Epidermal melanocyte (primary cell): Measurements from ENCODE around the gene ATAD3B.
"Not testable (repeated sequence)": the region's sequence is repeated elsewhere in the genome, so short reads cannot be mapped to it uniquely, and the experiment has no call there.

Source experiments
- DNase-seq: peaks from one replicate; pipeline ENCODE4 v3.0.0; 2011; ENCODE audit warnings: low spot score; ENCODE audit not compliant: insufficient read length

ATAD3B gene

DNA sequence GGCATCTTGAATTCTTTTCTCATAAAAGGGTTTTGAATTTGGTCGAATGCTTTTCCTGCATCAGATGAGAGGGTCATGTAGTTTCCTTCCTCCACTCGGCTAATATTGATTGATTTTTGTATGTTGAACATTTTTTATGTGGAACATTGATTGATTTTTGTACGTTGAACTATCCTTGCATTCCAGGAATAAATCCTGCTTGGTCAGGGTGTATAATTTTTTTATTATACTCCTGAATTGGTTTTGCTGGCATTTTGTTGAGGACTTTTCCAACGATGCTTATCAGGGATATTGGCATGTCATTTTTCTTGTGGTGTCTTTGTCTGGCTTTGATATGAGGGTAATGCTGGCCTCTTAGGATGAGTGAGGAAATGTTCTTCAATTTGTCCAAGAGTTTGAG lies 60.4 kb downstream of the ATAD3B start:
- DNase-seq: no peak

DNA sequence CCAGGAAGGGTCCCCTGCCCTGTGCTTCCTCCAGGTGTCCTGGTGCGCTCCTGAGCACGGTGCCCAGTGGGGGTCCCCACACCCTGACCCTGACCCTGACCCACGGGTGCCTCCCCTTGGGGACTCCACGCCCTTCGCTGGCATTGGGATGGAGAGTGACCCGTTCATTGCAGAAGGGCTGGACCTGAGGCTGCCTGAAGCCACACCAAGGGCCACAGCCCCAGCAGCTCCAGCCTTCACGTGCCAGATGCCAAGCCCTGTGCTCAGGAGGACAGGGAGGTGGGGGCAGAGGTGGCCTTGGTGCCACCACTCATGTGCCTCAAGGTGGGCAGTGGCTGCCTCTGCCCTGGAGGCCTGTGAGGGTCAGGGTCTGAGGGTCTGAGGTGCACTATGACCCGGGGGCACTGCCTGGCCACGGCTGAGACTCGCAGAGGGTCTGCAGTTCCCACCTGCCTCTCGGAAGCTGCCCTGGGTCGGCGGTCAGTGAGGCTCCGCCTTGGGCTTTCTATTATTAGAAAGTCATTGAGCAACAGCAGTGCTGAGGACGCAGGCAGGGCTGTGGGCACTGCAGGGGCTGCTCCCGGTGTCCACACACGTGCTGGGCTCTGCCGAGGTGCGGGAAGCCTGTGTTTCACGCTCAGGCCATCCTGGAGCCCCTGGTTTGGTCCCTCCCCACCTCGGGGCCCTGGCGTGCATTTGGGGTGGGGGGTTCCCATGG lies 61.8 kb downstream of the ATAD3B start:
- DNase-seq: not testable (repeated sequence)

DNA sequence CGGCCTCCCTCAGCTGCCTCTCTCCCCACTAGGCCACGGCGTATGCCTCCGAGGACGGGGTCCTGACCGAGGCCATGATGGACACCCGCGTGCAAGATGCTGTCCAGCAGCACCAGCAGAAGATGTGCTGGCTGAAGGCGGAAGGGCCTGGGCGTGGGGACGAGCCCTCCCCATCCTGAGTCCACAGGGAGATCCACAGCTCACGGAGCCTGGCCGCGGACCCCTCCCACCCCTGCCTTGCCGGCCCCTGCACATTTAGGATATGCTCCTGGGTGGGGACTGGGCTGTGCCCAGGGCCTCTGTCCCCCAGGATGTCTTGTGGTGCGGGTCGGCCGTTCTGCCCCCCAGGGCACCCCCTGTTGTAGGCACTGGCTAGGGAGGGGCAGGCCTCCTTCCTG lies 62.3 kb downstream of the ATAD3B start:
- not testable (repeated sequence) for DNase-seq

DNA sequence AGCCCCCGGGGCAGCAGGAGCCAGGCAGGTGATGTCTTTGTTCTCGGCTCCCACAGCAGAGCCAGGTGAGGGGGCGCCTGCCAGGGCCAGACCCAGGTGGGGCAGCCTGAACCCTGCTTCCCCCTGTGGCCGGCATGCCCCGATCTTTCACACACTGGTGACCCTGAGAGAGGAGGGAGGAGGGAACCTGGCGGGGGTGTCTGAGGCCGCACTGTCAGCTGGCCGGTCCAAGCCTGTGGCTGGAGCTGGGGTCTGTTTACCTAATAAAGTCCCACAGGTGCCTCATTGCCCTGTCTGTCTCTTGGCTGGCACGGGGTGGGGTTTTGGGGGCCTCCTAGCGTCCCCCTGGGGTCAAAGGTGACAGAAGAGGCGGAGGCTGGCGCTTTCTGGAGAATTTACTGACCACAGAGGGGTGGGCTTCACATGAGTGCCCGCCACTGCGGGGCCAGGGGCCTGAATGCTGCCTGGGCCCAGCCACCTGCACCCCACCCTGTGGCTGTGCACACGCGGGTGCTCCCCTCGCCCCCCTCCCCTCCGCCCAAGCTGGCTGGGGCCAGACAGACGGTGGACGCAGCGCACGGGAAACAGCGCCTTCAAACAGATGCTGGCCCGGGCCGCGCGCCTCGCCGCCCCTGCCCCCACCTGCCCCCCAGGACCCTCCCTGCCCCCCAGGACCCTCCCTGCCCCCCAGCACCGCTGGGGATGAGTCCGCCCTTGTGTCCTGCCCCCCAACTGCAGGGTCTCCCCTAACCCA lies 63.0 kb downstream of the ATAD3B start:
- DNase-seq: no peak

DNA sequence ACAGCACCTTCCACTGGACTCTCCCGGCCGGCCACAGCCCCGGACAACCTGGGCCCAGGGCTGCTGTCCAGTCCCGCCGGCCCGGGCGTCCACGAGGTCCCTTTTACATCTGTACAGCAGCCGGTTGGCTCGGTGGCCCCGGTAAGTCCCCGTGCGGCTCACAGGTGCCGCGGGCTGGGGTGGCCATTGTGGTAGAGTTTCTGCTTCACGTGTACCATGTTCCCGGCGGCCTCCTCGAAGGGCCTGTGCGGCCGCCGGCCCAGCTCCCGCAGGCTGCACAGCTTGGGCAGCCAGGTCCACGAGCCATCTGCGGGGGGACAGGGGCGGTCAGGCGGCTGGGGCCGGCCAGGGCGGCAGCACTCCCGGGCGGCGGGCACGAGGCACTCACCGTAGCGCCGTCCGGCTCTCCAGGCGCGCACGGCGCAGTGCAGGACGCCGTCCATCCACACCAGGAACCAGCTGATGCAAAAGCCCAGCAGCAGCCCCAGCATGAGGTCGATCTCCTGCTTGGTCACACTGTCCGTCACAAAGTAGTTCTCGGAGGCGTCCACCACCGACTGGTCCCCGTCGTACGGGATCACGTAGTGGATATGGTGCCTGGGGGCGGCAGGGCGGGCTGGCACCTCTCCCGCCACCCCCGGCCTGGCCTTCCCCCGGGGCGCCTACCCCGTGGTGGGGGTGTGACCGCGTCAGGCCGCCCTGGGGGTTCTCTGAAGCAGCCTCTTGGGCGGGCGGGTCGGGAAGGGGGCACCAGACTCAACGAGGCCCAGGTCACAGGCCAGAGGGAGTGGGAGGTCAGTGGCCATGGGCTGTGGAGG lies 63.8 kb downstream of the ATAD3B start:
- DNase-seq: no peak

DNA sequence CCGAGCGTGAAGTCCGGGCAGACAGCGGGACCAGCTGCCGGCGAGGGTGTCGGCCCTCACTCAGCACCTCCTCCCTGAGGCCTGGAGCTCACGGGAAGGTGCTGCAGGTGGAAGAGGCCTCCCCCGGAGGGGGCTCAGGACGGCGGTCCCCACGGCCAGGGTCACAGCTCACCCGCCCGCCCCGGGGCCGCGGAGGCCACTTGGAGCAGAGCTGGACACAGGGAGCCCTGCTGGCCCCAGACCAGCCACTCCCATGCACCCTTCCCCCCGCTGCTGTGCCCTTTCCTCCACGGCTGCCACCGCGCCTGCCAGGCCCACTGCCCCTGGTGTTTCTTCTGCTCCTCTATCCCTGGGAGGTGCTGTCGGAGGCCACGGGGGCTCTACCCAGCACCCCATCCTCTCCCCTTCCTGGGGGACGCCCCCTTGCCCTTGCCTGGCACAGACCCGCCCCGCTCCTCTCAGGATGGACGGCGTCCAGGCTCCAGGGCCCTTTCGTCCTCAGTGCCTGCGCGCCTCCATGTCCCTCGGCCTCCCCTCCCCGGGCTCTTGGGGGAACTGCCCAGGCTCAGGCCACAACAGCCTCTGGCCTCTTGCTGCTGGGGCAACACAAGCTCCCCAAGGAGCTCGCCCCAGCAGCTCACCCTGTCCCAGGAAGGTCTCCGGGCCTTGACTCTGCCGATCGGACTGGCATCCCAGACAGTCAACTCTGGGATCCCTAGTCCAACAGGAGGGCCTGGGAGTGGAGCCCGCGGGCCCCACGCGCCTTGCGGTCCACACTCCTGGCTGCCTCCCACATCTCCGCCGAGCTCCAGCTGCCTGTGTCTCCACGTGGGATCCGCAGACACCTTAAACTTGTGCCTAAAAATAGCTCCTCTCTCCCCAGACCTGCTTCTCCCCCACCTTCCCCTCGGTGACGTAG lies 64.7 kb downstream of the ATAD3B start:
- no peak for DNase-seq

DNA sequence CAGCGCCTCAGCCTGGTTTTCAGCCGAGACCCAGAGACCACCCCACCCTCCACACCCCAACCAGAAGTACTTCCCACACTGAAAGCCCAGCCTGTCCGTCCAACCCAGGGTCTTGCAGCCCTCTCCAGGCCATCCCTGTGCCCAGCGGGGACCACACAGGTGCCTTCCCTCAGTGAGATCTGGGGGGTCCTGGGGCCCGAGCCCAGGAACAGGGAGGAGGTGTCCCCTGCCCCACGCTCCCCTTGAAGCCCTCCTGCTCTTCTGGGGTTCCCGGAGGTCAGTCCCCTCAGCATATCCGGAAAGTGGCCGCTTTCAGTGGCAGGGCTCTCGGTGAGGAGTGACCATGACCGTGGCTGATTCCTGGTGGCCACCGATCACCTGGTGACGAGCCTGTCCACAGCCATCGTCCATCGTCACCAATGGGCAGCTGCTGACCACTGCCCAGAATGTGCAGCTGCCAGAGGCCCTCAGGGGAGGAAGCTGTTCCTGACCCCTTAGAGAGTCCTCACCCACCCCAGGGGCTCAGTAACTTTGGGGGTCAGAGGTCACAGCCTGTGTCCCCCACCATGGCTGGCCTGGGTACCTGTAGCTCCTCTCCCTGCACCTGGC lies 65.5 kb downstream of the ATAD3B start:
- DNase-seq: no peak

DNA sequence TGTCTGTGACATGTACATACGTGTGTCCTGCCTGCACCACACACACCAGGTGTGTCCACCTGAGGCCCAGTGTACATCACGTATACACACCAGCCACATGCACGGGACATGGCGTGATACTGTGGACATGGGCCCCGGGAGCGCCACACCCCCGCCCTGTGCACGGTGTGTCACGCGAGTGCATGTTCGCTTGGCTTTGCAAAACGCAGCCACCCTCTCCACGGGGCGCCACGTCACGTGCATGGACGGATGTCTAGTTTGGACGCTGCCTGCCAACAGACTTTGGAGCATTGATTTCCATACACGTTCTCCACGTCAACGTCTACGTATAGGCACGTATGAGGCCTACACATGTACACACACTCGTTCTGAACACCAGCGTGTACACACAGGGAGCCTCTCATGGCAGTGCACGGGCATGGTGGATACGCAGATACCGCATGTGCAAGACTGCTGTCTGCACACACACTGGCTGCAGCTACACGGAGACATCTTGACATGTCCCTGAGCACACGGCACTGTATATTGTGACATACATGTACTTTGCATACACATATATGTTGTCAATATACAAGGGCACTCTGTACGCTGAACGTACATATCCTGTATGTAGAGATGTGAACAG lies 66.2 kb downstream of the ATAD3B start:
- no peak for DNase-seq

DNA sequence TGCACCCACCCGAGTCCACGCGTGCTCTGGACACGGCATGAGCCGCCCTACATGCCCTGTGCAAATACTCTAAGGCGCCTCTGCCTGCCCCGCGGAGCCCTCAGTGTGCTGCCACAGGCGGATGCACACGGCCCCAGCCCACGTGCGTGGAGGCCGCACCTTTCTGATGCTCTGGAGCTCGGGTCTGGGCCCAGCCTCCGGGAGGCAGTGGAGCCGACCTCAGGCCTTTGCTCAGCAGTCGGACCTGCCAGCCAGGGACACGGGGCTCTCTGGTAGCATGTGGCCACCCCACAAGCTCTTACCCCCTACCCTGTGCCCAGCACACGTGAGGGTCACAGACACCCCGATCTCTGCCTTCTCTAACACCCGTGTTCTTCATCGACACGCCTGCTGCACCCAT lies 66.8 kb downstream of the ATAD3B start:
- no peak for DNase-seq

DNA sequence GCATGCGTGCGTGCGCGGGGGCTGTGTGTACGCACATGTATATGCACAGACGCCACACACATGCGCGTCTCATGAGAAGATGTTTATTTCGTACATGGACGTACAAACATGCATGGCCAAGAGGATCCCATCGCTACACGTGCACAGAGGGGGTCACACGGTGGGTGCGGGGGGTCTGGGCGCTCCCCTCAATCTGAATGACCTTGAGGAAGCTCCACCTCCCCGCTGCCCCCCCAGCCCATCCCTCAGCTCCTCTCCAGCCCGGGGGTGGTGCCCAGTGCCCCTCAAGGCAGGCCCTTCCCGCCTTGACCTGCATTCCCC lies 67.4 kb downstream of the ATAD3B start:
- no peak for DNase-seq

DNA sequence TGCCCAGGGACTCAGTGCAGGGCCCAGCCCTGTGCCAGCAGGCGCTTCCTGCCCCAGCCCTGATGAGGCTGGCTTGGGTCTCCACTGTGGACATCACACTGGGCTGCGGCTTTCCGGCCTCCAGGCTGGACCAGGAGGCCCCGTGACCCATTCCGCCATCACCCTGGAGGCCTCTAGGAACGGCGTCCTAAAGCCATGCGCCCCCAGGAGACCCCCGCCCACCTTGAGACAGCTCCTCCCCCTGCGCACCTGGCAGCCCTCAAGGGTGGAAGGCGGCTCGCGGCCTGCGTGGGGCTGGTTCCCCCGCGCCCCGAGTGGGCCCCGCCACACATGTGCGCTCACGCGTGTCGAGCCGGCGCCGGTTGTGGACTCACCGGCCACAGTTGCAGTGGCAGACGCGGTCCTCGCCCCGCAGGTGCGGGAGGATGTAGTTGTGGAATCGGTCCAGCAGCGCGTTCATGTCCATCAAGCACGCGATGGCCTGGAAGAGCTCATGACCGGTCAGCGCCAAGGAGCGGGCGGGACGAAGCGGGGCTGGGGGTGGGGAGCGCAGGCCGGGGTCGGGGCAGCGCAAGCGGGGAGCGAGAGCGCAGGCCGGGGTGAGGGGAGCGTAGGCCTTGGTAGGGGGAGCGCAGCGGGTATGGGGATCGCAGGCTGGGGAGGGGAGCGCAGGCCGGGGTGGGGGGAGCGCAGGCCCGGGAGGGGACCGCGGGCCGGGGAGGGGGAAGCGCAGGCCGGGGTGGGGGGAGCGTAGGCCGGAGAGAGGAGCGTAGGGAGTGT lies 67.9 kb downstream of the ATAD3B start:
- DNase-seq: peak; percentile 70

DNA sequence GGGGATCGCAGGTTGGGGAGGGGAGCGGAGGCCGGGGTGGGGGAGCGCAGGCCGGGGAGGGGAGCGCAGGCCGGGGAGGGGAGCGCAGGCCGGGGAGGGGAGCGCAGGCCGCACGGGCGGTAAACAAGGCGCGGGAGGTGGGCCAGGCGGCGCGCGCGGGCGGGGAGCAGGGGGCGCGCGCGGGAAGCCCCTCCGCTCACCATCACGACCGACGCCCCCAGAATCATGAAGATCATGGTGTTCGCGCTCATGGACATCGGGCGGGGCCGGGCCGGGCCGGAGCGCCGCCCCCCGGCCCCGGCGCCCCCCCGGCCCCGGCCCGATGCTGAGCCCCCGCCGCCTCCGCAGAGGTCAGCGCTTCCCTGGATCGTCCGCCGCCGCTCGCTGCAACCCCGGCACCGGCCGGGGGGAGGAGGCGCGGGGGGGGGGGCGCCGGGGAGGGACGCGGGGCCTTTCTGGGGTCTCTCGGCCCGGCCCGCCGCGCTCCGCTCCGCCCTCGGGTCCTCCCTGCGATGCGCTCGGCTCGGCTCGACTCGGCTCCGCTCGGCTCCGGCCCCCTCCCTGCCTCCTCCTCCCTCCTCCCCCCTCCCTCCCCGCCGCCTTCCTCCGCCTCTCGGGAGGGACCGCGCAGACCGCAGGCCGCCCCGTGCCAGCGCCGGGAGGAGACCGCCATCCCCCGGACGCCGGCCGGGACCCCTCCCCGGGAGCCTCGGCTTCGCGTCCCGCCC lies 68.7 kb downstream of the ATAD3B start, which contains the start of gene TMEM240:
Gene TMEM240, minus strand, starts transcription at position 535 of the 728 bp plus-strand sequence. Its CDS starts 278 bp downstream, at position 257.
- peak; percentile 95 for DNase-seq

DNA sequence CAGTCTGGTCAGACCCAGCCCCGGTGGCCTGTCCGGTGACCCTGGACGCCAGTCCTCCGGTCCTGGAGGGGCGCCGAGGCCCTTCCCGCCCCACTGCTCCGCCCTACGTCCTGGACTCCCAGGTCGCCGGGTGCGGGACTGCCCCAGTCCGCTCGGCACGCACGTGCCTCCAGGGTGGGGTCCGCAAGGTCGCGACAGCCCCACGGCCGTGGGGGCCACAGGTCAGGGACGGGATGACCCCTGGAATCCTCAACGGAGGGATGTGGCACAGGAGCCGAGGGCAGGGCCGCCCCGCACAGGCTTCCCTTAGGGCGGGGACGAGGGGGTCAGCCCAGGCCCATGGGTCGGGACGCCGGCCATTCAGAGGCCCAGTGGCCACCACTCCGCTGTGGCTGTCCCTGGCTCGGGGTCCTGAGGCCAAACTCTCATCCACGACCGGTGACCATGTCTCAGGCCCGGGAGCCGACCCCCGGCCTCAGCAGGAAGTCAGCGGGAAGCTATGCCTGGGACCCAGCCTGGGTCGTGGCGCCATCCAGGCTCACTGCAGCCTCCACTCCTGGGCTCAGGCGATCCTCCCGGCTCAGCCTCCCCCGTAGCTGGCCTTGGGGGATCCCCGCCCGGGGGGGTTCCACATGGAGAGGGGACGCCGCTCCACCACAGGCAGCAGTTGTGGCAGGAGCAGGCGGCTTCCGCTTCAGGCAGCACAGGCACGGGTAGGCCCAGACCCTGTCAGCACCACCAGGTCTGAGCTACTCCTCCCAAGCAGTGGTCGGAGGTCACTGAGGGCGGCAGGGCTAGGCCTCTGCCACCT lies 69.5 kb downstream of the ATAD3B start:
- no peak for DNase-seq

DNA sequence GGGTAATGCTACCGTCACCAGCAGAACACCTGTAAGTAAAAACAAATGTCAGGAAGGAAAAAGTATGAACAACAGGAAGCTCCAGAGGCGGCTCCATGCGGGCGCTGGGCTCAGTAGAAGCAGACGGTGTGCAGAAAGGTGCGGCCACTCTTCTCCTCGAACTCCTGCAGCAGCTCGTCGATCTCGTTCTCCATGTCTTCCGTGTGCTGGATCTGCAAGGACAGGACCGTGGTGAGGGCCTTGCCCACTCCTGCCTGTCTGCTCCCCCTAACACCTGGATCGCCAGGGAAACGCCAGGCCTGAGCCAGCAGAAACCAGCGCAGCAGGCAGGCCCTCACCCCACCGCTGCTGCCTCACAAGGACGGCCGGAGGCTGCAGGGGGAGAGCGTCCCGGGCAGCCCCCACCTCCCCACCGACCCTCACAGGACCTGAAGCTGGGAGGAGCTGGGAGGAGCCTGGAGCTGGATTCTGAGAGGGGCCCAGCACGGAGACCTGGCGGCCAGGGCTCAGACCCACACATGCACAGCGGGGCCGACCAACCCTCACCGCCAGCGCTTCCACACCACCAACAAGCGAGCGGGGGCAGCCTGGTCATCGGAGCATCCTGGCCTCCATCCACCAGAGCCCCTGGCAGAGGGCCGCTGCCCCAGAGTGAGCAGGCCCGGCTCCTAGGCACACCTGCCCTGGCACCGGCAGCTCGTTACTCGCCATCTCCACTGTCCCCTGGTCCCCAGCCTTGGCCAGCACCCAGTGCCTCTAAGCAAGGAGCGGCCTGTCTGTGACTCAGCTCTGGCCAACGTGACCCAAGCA lies 70.6 kb downstream of the ATAD3B start:
- DNase-seq: no peak

DNA sequence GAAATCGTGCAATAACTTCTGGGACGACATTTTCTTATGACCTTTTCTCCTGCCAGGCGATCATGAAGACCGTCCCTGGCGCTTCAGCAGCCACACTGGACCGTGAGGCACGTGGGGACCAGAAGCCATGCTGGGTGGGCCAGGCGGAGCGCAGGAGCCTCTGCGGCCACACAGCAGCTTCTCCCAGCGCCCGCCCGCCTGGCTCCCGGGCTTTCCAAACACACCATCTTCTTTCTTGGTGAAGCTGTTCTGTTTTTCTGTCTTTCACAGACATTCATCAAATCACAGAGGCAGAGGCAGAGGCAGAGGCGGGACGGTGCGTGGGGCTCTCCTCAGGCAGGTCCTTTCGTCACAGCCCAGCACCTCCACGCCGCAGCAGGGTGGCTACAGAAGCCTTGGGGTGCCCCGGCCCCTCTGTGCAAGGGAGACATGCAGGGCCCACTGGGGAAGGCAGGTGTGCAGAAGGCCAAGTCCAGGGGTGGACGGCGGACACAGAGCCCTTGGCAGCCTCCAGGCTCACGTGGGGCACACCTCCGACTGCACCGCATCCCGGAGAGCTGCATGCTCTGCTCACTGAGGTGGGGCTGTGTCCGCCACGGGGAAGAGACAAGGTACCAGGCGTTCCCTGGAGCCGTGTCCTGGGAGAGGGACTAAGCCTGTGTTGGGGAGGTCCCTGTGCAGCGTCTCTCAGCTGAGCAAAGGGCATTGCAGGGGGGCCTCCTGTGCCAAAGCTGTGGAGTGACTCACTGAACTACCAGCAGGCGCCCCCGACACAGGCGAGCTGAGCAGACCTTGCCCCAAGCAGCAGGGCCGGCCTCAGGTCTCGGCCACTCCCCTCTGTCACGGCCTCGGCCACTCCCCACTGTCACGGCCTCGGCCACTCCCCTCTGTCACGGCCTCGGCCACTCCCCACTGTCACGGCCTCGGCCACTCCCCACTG lies 71.5 kb downstream of the ATAD3B start:
- no peak for DNase-seq

DNA sequence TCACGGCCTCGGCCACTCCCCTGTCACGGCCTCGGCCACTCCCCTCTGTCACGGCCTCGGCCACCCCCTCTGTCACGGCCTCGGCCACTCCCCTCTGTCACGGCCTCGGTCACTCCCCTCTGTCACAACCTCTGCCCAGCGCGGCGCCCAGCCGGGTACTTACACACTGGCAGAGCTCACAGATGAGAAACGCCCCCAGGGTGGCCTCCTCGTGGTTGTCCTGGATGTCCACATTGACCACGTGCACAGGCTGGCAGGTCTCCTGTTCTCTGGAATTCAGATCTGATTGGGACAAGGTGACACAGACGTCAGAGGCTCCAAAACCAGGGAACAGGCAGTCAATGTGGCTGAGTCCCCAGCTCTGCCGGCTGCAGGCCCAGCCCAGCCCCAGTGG lies 72.1 kb downstream of the ATAD3B start:
- no peak for DNase-seq
